ENCODE results near the gene NCAM1.
"Not testable (repeated sequence)": the region's sequence is repeated elsewhere in the genome, so short reads cannot be mapped to it uniquely, and the experiment has no call there.

Gene NCAM1

GRCh38 chr11:113022262-113022661, 61.0 kb downstream of the NCAM1 start:
- no peak for DNase-seq

- no peak for DNase-seq
These were observed 62.0 kb downstream of the NCAM1 start for GRCh38 chr11:113023228-113023627.

DNA sequence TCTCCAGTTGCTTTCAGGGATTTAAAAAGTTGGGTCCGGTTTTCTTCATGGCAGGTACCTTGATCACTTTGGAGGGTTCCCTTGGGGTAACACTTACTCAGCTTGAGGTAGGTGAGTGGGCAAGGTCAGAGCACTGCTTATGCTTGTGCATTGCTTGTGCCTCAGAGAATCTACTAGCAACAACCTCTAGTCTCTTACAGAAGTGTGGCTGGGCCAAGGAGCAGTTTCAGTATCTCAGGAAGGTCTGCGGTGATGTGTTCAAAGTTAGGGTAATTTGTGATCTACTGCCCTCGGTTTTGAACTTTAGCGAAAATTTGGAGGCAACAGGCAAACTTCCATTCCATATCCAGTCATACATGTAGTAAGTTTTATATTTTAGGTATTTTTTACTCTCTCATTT, 62.8 kb downstream of the NCAM1 start:
- no peak for DNase-seq

DNA sequence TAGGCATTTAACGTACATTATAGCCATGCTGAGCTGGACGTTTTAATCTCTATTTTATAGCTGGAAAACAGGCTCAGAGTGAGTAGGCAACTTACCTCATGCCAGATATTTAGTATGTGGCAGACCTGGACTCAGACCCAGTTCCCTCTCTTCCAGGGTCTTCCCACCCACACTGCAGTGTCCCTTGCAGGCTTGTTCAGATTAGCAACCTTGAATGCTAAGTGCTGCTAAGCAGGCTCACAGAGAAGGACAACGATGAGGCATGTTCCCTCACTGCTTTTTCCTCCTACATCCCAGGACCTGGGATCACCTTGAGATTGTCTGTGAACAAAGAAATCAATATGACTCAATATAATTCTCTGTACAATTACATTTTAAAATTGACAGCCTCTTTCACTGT, 65.6 kb downstream of the NCAM1 start:
- no peak for DNase-seq

DNA sequence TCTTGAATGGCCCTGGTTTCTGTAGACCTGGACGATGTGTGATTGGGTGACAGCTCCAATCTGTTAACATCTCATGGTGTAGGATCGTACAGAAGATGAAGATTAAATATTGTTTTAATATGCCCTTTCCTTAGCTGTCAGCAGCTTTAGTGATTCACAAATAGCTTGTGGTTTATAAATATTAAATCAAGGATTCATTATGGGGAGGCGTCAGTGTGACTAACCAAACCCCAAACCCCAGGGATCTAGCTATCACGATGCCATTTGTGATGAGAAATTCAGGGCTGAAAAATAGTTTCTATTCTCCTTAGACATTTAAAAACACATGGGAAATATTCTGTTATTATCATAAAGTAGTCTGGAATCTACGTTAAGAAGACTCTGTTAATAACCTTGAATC, 73.4 kb downstream of the NCAM1 start:
- no peak for DNase-seq

DNA sequence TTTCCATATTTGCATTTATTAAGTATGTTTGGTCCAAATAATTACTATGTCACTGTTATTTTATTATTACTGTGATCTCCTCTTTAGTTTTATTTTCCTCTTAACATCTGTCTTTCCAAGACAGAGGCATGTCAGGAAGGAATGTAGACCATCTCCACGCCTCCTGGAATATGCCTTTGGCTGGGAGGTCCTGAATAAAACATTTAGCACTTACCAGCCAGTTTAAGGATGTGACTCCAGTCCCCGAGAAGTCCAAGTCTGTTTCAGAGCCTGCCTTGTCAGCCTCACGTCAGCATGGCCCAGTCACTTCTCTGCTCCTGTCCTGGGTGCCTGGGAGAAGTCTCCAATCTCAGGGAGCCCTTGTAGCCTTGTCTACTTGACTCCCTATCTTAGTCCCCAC, 74.5 kb downstream of the NCAM1 start:
- DNase-seq = no peak

- no peak for DNase-seq
These were observed 82.5 kb downstream of the NCAM1 start for GRCh38 chr11:113043698-113044097.

GRCh38 chr11:113045146-113045545, 83.9 kb downstream of the NCAM1 start:
- no peak for DNase-seq

DNA sequence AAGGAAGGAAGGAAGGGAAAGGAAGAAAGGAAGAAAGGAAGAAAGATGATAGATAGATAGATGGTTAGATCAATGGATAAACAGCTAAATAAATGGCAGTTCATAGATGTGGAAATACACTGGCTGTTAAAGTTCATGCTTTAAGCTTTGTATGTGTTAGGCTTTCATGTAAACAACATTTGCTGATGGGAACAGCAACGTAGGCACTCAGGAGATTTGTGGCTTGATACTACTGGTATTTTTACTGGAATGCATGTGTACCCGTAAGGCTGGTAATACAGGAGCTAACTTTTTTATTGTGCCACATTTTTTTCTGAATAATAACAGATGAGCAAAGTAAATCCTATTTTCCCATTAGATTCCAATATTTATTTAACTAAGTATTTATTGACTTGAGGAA, 85.6 kb downstream of the NCAM1 start:
- DNase-seq = no peak

DNA sequence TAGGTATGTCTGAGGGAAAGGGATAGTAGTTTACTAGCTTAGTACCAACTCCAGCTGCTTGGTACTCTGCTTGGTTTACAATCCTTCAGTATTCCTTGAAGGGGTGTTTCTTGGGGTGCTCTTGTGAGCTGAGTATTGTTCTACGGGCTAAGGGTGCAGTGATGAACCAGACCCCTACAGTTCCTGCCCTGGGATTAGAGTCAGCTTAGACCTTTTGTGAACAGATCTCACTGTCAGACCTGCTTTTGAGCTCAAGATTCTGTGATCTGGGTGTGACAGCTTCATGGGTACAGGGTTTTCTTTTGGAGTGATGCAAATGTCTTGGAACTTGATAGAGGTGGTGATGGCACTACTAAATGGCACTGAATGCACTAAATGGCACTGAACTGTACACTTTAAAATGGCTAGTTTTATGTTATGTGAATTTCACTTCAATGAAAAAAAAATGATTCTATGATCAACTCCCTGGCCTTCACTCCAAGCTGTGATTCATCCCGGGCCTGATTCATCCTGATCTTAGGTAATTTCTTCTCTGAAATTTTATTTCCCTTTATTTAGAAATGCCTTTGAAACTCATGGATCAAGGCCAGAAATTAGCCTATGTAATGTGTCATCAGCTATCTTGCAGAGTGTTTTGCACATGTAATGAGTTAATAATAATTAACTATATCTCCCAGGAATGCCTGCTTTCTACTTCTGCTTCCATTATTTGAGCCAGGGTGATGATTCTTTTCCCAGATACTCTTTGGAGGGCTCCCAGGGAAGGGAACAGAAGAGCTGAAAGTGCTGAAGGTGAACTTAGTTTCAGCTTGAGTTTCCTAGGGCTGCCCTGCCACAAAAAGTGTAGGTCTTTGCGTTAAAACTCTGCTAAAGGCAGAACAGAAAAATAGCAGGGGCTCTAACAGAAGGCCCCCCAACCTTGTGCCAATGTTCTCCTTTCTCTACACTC, 87.9 kb downstream of the NCAM1 start:
- DNase-seq = no peak

DNA sequence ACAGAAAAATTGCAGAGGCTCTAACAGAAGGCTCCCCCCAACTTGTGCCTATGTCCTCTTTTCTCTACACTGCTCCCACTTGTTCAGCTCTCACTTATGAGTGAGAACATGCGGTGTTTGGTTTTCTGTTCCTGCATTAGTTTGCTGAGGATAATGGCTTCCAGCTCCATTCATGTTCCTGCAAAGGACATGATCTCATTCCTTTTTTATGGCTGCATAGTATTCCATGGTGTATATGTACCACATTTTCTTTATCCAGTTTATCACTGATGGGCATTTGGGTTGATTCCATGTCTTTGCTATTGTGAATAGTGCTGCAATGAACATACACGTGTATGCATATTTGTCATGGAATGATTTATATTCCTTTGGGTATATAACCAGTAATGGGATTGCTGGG, 91.8 kb downstream of the NCAM1 start:
- not testable (repeated sequence) for DNase-seq

- no peak for DNase-seq
These were observed 95.8 kb downstream of the NCAM1 start for GRCh38 chr11:113057038-113057437.

- DNase-seq = no peak
These were observed 98.3 kb downstream of the NCAM1 start for GRCh38 chr11:113059548-113059947.

DNA sequence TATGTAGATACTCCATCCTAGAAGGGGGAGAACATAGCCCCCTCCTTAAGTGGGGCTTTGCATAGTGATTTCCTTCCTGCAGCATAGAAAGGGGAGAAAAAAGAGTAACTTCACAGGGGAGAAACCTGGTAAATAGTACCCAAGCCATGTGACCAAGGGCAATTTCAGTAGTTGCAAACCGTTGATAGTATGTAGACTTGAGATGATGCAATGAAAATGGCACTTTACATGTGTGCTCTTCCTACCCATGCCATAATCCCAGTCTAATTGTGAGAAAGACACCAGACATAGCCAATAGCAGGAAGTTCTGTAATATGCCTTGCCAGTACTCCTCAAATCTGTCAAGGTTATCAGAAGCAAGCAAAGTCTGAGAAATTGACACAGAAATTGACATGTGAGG, 104.1 kb downstream of the NCAM1 start:
- DNase-seq = peak; percentile 30

- DNase-seq = no peak
These were observed 111.1 kb downstream of the NCAM1 start for GRCh38 chr11:113072237-113072858.

DNA sequence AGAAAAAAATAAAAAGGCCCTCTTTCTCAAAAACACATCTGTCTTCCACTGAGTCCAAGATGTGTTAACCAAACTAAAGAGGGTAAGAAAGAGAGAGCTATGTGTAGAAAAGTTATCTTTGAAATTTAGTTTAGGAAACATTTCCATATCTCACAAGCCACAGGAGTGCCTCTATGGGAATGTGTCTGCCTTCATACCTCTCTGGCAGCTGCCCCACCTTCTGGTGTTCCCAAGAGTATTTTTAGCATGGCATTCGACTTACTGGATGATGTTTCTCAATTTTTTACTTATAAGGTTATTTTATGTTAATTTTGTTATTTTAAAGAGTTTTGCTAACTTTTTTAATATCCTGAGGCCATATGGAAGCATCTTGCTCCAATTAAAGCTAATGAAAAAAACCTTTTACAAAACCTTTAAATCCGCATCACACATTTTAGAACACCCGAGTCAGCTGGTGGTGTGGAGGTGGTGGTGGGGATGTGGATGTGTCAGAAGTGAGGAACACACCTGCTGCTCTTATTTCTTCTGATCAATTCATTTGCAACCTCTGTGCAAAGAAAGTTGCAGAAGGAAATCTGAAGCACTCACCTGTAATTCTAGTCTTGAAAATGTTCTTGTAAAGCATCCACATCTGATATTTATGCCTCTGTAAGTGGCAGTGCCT, 112.2 kb downstream of the NCAM1 start:
- DNase-seq = no peak

GRCh38 chr11:113075586-113076095, 114.4 kb downstream of the NCAM1 start:
- no peak for DNase-seq

DNA sequence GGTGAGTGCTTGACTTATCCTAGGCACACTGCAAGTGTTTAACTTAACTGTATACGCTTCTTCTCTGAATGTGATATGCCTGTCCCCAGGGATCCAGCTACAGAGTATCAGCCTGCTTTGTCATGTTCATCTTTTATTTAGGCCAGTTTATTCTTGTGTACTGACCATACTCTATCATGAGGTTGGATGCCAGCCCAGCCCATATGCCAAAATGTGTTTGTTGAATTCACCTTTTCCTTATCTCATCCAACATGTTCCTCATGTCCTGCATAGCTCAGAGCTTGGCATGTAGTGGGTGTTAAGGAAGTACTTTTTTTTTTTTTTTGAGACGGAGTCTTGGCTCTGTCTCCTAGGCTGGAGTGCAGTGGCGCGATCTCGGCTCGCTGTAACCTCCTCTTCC, 116.2 kb downstream of the NCAM1 start:
- DNase-seq = no peak

GRCh38 chr11:113082341-113082955, 121.2 kb downstream of the NCAM1 start:
- DNase-seq = no peak

DNA sequence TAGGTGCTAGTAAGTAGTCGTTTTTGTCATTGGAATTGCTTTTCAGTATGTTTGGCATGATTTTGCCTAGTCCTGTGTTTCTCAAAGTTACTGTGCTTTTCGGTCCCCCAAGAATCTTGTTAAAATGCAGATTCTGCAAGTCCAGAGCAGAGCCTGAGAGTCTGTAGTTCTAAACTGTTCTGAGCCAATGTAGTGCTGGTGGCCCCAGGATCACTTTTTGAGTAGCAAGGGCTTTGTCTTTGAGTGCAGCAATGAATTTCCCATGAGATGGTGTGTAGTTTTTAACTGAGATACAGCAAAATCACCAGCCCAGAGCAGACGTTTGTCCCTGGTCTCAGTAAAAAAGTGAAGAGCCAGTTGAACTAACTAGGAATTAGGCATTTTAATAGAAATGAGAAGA, 122.4 kb downstream of the NCAM1 start:
- no peak for DNase-seq

GRCh38 chr11:113084297-113084696, 123.1 kb downstream of the NCAM1 start:
- no peak for DNase-seq

DNA sequence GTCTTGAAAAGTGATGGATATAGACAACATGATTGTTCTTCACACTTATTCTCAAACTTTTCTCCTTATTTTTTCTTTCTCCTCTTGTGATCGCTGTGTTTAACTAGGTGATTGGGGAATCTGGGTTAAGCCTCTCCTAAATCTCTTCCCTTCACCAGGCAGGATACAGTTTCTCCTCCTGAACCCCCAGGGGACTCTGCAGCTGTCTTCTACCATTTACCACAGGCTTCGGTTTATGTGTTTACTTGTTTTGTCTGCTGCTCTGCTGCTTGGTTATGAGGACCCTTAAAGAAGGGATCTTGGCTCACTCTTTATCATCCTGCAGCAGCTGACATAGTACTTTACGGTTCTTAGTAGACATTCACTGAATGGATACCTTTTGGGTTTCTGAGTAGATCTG, 124.2 kb downstream of the NCAM1 start:
- no peak for DNase-seq

DNA sequence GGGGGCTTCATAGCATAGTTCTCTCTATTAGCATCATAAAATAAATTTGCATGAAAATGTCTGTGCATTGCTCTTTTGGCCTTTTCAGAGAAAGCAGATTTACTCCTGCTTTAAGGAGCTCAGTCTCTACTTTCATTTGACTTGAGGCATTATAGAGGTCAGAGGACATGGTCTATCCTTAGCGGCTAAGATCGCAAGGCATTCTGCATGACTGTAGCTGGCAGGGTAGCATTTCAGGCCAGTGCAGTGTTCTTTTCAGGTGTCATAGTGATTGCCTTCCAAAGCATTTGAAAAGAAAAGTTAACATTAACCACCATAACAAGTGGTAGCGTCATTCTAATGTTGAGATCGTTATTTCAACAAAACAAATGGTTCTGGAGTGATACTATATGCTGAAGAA, 126.5 kb downstream of the NCAM1 start:
- no peak for DNase-seq
